Breast epithelium (tissue), 3 donors: ENCODE results near the gene STRN3.

Experiments used
- CTCF ChIP-seq, 3 donors: fragments of 450-650 bp; IDR thresholded peaks; one replicate each; pipeline ENCODE4 v1.5.1; 2016 to 2017; ENCODE audit warnings: antibody characterized with exemption in 3 of 3, mild to moderate bottlenecking in 3 of 3, moderate library complexity in 3 of 3
- POLR2A ChIP-seq: fragments of 450-650 bp; IDR thresholded peaks from one replicate; pipeline ENCODE4 v1.6.1; 2016; ENCODE audit warnings: antibody characterized with exemption, mild to moderate bottlenecking, moderate library complexity

- TF ChIP-seq CTCF (IDR thresholded peaks at IDR 0.05) (no peak), POLR2A (no peak)
Measured at GRCh38 chr14:31045501-31046080, 19.4 kb upstream of the STRN3 start.
